Endothelial cell of umbilical vein (primary cell): ENCODE results near the gene CRISP3.
"Not testable (repeated sequence)": the region's sequence is repeated elsewhere in the genome, so short reads cannot be mapped to it uniquely, and the experiment has no call there.

ENCODE experiments used
- CTCF ChIP-seq, 2 donors: IDR thresholded peaks; 1 replicate in 1 of 2; 2 replicates in 1 of 2; pipeline ENCODE4 v1.5.1; 2011; ENCODE audit warnings: low read length in 2 of 2, mild to moderate bottlenecking in 2 of 2, moderate library complexity in 2 of 2, control low read depth in 1 of 2, inconsistent platforms in 1 of 2, low read depth in 1 of 2; ENCODE audit not compliant: insufficient read depth in 1 of 2; ENCODE audit errors: extremely low read depth in 1 of 2
- FOS ChIP-seq: IDR thresholded peaks from 2 replicates; pipeline ENCODE4 v1.6.1; 2011; ENCODE audit warnings: mild to moderate bottlenecking, low read length, moderate library complexity, borderline replicate concordance; ENCODE audit not compliant: insufficient read depth
- MAX ChIP-seq: IDR thresholded peaks from 2 replicates; pipeline ENCODE4 v1.6.1; 2011; ENCODE audit not compliant: insufficient read depth, insufficient read length
- POLR2A ChIP-seq: IDR thresholded peaks from 2 replicates; pipeline ENCODE4 v1.6.1; 2012; ENCODE audit warnings: low read depth, mild to moderate bottlenecking, control low read depth, low read length
- POLR2AphosphoS5 ChIP-seq: IDR thresholded peaks from 2 replicates; pipeline ENCODE4 v1.6.1; 2012; ENCODE audit warnings: low read depth, mild to moderate bottlenecking, control low read depth, low read length, moderate library complexity; ENCODE audit not compliant: insufficient read depth

GRCh38 chr6:49723917-49724316 is 20.3 kb downstream of the CRISP3 start:
- not testable (repeated sequence) for TF ChIP-seq CTCF (IDR thresholded peaks at IDR 0.05; ENCODE audit: extremely low read depth in 1 of 2, insufficient read depth in 1 of 2, low read depth in 1 of 2, low read length in 2 of 2); MAX; POLR2A; POLR2AphosphoS5; FOS
